GM12801 (cell line): ENCODE measurements around the gene UBTD1.

ENCODE experiments used
- CTCF ChIP-seq: IDR thresholded peaks from one replicate; pipeline ENCODE4 v1.5.1; 2011; ENCODE audit warnings: control low read depth; ENCODE audit not compliant: insufficient read length; ENCODE audit errors: extremely low read depth

UBTD1 gene

GRCh38 chr10:97584798-97585438 lies 86.2 kb downstream of the UBTD1 start:
- TF ChIP-seq CTCF, result no peak

- TF ChIP-seq CTCF, result no peak
Observed at GRCh38 chr10:97585439-97585811, 86.7 kb downstream of the UBTD1 start.

DNA sequence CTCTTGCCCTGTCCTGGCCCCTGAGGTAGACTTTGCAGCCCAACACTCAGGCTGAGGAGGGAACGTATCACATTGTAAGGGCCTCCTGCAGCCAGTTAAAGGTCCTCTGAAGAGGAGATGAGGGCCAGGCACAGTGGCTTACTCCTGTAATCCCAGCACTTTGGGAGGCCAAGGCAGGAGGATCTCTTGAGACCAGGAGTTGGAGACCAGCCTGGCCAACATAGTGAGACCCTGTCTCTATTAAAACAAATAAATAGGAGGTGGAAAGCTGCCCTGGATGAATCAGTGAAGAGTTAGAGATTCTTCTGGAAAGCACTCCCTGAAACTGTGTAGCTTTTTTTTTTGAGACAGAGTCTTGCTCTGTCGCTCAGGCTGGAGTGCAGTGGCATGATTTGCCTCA lies 88.5 kb downstream of the UBTD1 start:
- no peak for TF ChIP-seq CTCF

DNA sequence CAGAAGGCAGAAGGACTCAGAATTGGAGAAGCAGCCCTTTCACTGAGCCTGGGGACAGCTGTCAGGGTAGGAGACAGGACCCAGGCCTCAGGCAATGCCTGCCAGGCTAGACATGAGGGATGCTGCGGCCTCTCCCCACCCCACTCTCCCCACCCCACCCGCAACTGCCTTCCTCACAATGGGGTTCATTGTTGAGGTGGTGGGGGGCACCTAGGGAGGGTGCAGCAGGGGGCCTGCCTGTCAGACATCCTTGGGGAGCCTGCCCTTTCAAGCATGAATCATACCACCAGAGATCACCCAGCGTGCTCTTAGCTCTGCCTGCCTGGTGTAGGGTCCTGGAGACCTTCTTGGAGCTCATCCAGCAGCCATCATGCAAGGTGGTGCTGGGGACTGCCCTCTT lies 90.8 kb downstream of the UBTD1 start, which contains the start of gene C10orf62:
Gene C10orf62, plus strand, starts transcription at position 243 of the 400 bp plus-strand sequence. CDS start 177 bp downstream, outside the sequence.
- TF ChIP-seq CTCF, result no peak

DNA sequence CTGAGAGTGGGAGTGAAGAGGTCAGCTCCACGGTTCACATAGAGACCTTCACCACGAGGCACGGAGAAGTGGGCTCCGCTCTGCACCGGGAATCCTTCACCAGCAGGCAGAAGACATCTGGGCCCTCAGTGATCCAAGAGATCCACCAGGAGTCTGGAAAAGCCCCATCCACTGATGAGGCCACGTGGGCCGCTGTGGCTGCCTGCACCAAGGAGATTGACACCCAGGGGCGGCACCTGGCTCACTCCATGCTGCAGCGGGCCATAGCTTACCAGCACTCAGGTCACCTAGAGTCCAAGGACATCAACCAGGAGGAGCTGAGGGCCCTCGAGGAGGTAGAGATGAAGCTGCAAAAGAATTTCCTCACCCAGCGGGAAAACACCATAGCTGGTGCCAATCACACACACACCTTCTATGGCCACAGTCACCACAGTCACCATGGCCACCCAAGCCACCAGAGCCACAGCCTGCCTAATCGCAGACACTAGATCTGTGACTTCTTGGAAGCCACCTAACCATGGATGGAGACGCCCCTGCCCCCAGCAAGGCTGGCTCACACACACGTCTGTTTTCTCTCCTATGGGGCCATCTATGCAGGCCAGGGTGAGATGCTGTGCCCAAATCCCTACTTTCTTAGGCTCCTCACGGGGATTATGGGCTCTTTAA lies 91.5 kb downstream of the UBTD1 start:
- TF ChIP-seq CTCF, result no peak

DNA sequence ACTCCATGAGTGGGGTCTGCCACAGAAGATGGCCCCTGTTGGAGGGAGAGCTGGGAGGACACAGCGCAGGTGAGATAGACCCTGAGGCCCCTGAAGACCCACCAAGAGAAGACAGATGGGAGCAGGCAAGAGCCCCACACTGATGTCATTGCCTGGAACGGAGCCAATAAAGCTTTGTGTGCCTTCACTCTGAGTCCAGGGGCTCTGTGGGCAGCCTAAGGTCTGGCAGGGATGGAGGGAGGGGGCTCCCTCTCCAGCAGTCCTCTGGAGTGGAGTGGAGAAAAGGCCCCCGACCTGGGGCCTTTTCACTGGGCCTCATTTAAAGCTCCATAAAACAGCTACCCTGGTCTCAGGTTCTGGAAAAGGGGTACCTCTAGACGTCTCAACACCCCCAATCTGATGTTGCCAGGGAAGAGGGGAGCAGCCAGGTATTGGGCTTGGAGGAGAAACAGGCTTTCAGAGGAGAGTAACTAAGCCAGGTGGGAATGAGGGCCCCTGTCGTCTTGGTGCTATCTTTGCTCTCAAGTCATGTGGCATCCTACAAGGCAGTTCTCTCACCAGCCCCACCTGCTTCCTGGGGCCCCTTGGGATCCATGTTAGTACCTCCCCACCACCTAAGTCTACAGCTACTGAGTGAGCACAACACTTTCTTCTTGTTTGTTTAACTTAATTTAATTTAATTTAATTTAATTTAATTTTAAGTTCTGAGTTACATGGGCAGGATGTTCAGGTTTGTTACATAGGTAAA lies 92.2 kb downstream of the UBTD1 start:
- no peak for TF ChIP-seq CTCF

- no peak for TF ChIP-seq CTCF
Observed at GRCh38 chr10:97593421-97593820, 94.7 kb downstream of the UBTD1 start.
